ENCODE data around the gene TRHDE. TPM values are rescaled to one million over a fixed set of nuclear protein-coding genes. Genes with fewer than 3 reads are reported as not detected.

The TRHDE gene
- total and polyA plus RNA-seq, 3 experiments from 2014 or later, result not detected

DNA sequence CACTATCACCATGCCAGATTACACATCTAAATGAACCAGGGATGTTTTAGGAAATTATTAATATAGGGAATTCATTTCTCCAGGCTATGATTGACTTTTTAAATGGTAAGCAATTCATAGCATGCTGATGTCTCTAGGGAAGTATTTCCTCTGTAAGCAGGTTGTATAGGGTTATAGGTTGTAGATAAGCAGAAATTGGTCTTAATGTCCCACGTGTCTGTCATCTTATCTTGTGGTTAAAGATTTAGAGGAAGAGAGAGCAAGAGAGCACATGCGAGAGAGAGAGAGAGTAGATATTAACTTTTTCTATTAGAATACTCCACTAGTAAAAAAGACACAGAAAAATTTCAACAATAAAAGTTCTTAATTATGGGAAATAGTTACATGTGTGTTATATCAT, 32.6 kb downstream of the TRHDE start:
- no peak for DNase-seq
- no peaks in the 10 kb centered on the region for H3K36me3 Mint-ChIP-seq
- POLR2A ChIA-PET, result no interaction called here
- Histone ChIP-seq H3K27me3 (ENCODE audit: insufficient read depth, low read length, poor library complexity, severe bottlenecking) (no peaks in the 10 kb centered on the region), H3K27ac (ENCODE audit: low read depth, low read length) (no peak overlapping the region), H3K36me3 (ENCODE audit: insufficient read depth, low read length) (no peaks in the 10 kb centered on the region), H3K4me1 (ENCODE audit: insufficient read depth, low read length) (no peaks in the 10 kb centered on the region), H3K4me3 (ENCODE audit: low read length) (no peak overlapping the region), H3K9me3 (ENCODE audit: low read length) (no peaks in the 10 kb centered on the region)
- CTCF ChIA-PET, result no interaction called here
- no peaks in the 10 kb centered on the region for H3K27me3 Mint-ChIP-seq
- no peaks in the 10 kb centered on the region for H3K4me1 Mint-ChIP-seq
- no peak overlapping the region for H3K4me3 Mint-ChIP-seq
- H3K9me3 Mint-ChIP-seq, result peaks cover 0 to 5% (median under 1%) of the 10 kb centered on the region in 5 donors
- no peak overlapping the region for H3K27ac Mint-ChIP-seq

DNA sequence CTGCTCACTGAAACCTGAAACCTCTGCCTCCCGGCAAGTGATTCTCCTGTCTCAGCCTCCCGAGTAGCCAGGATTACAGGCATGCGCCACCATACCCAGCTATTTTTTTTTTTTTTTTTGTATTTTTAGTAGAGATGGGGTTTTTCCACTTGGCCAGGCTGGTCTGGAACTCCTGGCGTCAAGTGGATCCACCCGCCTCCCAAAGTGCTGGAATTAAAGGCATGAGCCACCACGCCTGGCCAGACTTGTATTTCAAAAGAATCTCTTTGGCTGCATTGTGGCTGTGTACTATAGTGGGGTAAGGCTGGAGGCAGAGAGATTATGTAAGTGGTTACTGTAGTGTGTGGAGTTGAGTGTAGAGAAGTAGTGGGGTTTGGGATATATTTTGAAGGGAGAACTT, 35.1 kb downstream of the TRHDE start:
- Histone ChIP-seq H3K36me3 (ENCODE audit: insufficient read depth, low read length) (no peaks in the 10 kb centered on the region), H3K27ac (ENCODE audit: low read depth, low read length) (no peak overlapping the region), H3K27me3 (ENCODE audit: insufficient read depth, low read length, poor library complexity, severe bottlenecking) (no peaks in the 10 kb centered on the region), H3K4me1 (ENCODE audit: insufficient read depth, low read length) (no peaks in the 10 kb centered on the region), H3K4me3 (ENCODE audit: low read length) (no peak overlapping the region), H3K9me3 (ENCODE audit: low read length) (no peaks in the 10 kb centered on the region)
- CTCF ChIA-PET, result no interaction called here
- H3K36me3 Mint-ChIP-seq, result no peaks in the 10 kb centered on the region
- H3K9me3 Mint-ChIP-seq, result peaks cover 0 to 5% (median 0%) of the 10 kb centered on the region in 5 donors
- no peak for DNase-seq
- H3K27ac Mint-ChIP-seq, result no peak overlapping the region
- H3K4me3 Mint-ChIP-seq, result no peak overlapping the region
- H3K4me1 Mint-ChIP-seq, result no peaks in the 10 kb centered on the region
- no peaks in the 10 kb centered on the region for H3K27me3 Mint-ChIP-seq
- POLR2A ChIA-PET, result no interaction called here

DNA sequence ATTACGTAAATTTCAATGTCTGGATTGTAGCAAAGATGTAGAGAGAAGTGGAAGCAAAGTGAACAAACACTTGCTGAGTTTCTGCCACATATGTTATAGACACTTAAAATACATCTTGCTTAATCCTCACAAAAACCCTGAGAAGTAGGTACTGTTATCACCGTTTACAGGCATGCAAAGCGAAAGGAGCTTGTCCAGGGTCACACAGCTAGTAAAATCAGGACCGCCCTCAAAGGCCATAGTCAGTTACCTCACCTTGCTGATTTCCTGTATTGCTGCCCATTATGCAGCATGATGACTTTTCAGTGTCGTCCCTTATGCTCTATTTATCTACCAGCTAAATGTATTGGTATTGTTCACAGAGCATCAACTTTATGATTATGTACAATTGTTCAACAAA, 39.8 kb downstream of the TRHDE start:
- H3K4me1 Mint-ChIP-seq, result no peaks in the 10 kb centered on the region
- no peaks in the 10 kb centered on the region for H3K27me3 Mint-ChIP-seq
- no peak overlapping the region for H3K4me3 ChIP-seq (ENCODE audit: low read length)
- H3K27ac ChIP-seq (ENCODE audit: low read depth, low read length), result no peak overlapping the region
- H3K27me3 ChIP-seq (ENCODE audit: insufficient read depth, low read length, poor library complexity, severe bottlenecking), result no peaks in the 10 kb centered on the region
- H3K36me3 Mint-ChIP-seq, result no peaks in the 10 kb centered on the region
- H3K4me3 Mint-ChIP-seq, result no peak overlapping the region
- H3K9me3 Mint-ChIP-seq, result peaks cover 0 to 5% (median 0%) of the 10 kb centered on the region in 5 donors
- no peaks in the 10 kb centered on the region for H3K36me3 ChIP-seq (ENCODE audit: insufficient read depth, low read length)
- ChIA-PET POLR2A (no interaction called here), CTCF (no interaction called here)
- no peaks in the 10 kb centered on the region for H3K4me1 ChIP-seq (ENCODE audit: insufficient read depth, low read length)
- H3K27ac Mint-ChIP-seq, result no peak overlapping the region
- no peak for DNase-seq
- H3K9me3 ChIP-seq (ENCODE audit: low read length), result no peaks in the 10 kb centered on the region

- CTCF ChIA-PET, result no interaction called here
- Histone ChIP-seq H3K27me3 (ENCODE audit: insufficient read depth, low read length, poor library complexity, severe bottlenecking) (no peaks in the 10 kb centered on the region), H3K4me1 (ENCODE audit: insufficient read depth, low read length) (no peaks in the 10 kb centered on the region), H3K9me3 (ENCODE audit: low read length) (no peaks in the 10 kb centered on the region), H3K36me3 (ENCODE audit: insufficient read depth, low read length) (no peaks in the 10 kb centered on the region), H3K4me3 (ENCODE audit: low read length) (no peak overlapping the region), H3K27ac (ENCODE audit: low read depth, low read length) (no peak overlapping the region)
- H3K27ac Mint-ChIP-seq, result no peak overlapping the region
- H3K4me1 Mint-ChIP-seq, result no peaks in the 10 kb centered on the region
- no peaks in the 10 kb centered on the region for H3K36me3 Mint-ChIP-seq
- no peak overlapping the region for H3K4me3 Mint-ChIP-seq
- no peak for DNase-seq
- peaks cover 0 to 5% (median 2%) of the 10 kb centered on the region in 5 donors for H3K9me3 Mint-ChIP-seq
- POLR2A ChIA-PET, result no interaction called here
- H3K27me3 Mint-ChIP-seq, result no peaks in the 10 kb centered on the region
Measured at GRCh38 chr12:72313806-72314205, 41.6 kb downstream of the TRHDE start.

DNA sequence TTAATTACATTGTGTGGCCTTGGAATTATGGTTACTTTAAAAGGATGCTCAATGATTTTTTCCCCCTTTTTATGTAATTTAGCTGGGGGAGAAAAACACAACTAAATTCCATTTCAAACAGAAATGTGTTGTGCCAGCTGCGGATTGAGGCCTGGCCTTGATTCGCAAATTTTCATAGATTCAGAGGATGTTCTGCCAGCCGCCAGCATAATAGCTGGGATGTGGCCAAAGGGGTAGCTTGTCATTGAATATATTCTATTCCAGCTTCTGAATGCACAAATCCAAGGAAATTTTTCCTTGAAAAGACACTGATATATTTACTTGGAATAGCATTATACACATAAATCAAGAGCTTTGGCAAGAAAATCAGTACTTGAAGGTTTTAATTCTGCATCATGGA, 43.7 kb downstream of the TRHDE start:
- Mint-ChIP-seq H3K4me1 (no peaks in the 10 kb centered on the region), H3K4me3 (no peak overlapping the region), H3K27ac (no peak overlapping the region), H3K27me3 (no peaks in the 10 kb centered on the region), H3K36me3 (no peaks in the 10 kb centered on the region), H3K9me3 (peaks cover 0 to 3% (median 0%) of the 10 kb centered on the region in 5 donors)
- no peaks in the 10 kb centered on the region for H3K9me3 ChIP-seq (ENCODE audit: low read length)
- H3K4me1 ChIP-seq (ENCODE audit: insufficient read depth, low read length), result no peaks in the 10 kb centered on the region
- CTCF ChIA-PET, result no interaction called here
- H3K27ac ChIP-seq (ENCODE audit: low read depth, low read length), result no peak overlapping the region
- no peak overlapping the region for H3K4me3 ChIP-seq (ENCODE audit: low read length)
- no peak for DNase-seq
- H3K36me3 ChIP-seq (ENCODE audit: insufficient read depth, low read length), result no peaks in the 10 kb centered on the region
- H3K27me3 ChIP-seq (ENCODE audit: insufficient read depth, low read length, poor library complexity, severe bottlenecking), result no peaks in the 10 kb centered on the region
- POLR2A ChIA-PET, result no interaction called here

DNA sequence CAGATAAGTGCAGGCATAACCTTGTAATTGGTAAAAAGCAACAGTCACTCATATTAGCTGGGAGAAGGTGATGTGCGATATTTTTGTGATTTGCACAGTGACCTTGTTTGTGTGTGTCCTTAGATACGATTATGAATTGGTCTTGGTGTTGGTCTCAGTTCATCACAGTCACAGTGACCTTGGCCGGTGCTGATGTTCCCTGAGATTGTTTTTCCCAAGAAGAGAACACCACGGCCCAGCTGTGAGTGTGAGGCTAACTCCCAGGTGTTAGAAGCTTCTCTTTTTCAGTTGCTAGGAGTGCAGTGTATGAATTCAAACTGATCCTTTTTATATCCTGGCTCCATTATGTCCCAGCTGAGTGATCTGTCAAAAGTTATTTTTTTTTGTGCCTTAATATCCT, 46.2 kb downstream of the TRHDE start:
- no peaks in the 10 kb centered on the region for H3K27me3 ChIP-seq (ENCODE audit: insufficient read depth, low read length, poor library complexity, severe bottlenecking)
- Mint-ChIP-seq H3K4me1 (no peaks in the 10 kb centered on the region), H3K4me3 (no peak overlapping the region), H3K27me3 (no peaks in the 10 kb centered on the region), H3K36me3 (no peaks in the 10 kb centered on the region), H3K27ac (no peak overlapping the region), H3K9me3 (peaks cover 0 to 3% (median 2%) of the 10 kb centered on the region in 5 donors)
- no peak overlapping the region for H3K27ac ChIP-seq (ENCODE audit: low read depth, low read length)
- H3K4me3 ChIP-seq (ENCODE audit: low read length), result no peak overlapping the region
- no peaks in the 10 kb centered on the region for H3K4me1 ChIP-seq (ENCODE audit: insufficient read depth, low read length)
- ChIA-PET POLR2A (no interaction called here), CTCF (no interaction called here)
- H3K9me3 ChIP-seq (ENCODE audit: low read length), result no peaks in the 10 kb centered on the region
- DNase-seq, result no peak
- no peaks in the 10 kb centered on the region for H3K36me3 ChIP-seq (ENCODE audit: insufficient read depth, low read length)

DNA sequence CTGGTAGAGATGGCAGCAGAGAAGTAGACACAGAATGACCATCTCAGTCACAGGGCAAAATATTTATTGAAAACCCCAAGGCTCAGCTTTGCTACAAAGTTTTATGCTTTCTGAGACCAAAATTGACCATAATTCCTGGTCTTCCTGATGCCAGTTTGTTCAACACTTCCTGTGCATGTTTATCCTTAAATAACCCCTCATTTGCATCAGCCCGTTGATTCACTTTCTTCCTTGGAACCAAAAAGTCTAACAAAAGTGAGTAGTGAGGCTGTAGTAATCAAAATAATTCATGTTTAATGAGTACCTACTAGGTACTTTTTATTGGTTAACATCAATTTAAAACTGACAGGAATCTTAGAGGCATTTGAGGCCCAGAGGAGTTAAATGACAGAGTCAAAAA, 51.7 kb downstream of the TRHDE start:
- Mint-ChIP-seq H3K9me3 (peaks cover 0 to 4% (median 0%) of the 10 kb centered on the region in 5 donors), H3K36me3 (no peaks in the 10 kb centered on the region), H3K4me1 (no peaks in the 10 kb centered on the region), H3K4me3 (no peak overlapping the region), H3K27ac (no peak overlapping the region), H3K27me3 (peaks cover 0 to 3% of the 10 kb centered on the region in 2 donors)
- Histone ChIP-seq H3K9me3 (ENCODE audit: low read length) (no peaks in the 10 kb centered on the region), H3K36me3 (ENCODE audit: insufficient read depth, low read length) (no peaks in the 10 kb centered on the region), H3K4me3 (ENCODE audit: low read length) (no peak overlapping the region), H3K27me3 (ENCODE audit: insufficient read depth, low read length, poor library complexity, severe bottlenecking) (no peaks in the 10 kb centered on the region), H3K4me1 (ENCODE audit: insufficient read depth, low read length) (no peaks in the 10 kb centered on the region), H3K27ac (ENCODE audit: low read depth, low read length) (no peak overlapping the region)
- ChIA-PET CTCF (no interaction called here), POLR2A (no interaction called here)
- no peak for DNase-seq

DNA sequence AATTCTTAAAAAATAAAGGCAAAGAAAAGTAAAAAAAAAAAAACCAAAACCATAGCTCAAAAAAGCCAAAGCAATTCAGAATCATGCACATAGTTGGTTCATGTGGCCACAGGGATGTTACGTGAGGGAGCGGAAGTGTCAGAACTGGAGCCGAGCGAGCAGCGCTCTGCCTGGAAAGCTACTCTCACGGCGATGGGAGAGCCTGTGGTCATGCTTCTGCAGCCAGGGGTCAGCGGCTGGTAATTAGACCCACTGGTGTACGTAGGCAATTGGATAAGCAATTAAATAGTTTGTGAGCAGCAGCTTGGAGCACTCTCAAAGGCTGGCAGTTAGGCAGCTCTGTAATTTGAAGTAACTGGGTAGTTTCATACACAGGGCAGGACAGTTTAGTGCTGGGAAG, 58.1 kb downstream of the TRHDE start:
- POLR2A ChIA-PET, result no interaction called here
- Mint-ChIP-seq H3K27ac (no peak overlapping the region), H3K36me3 (no peaks in the 10 kb centered on the region), H3K9me3 (peaks cover 0 to 20% (median 3%) of the 10 kb centered on the region in 5 donors), H3K4me1 (no peaks in the 10 kb centered on the region), H3K27me3 (no peaks in the 10 kb centered on the region), H3K4me3 (no peak overlapping the region)
- DNase-seq, result no peak
- Histone ChIP-seq H3K9me3 (ENCODE audit: low read length) (no peaks in the 10 kb centered on the region), H3K27ac (ENCODE audit: low read depth, low read length) (no peak overlapping the region), H3K27me3 (ENCODE audit: insufficient read depth, low read length, poor library complexity, severe bottlenecking) (no peaks in the 10 kb centered on the region), H3K36me3 (ENCODE audit: insufficient read depth, low read length) (no peaks in the 10 kb centered on the region), H3K4me1 (ENCODE audit: insufficient read depth, low read length) (no peaks in the 10 kb centered on the region), H3K4me3 (ENCODE audit: low read length) (no peak overlapping the region)
- CTCF ChIA-PET, result no interaction called here

GRCh38 chr12:72330784-72331183, 58.6 kb downstream of the TRHDE start:
- H3K27ac ChIP-seq (ENCODE audit: low read depth, low read length), result no peak overlapping the region
- no peaks in the 10 kb centered on the region for H3K27me3 Mint-ChIP-seq
- no peaks in the 10 kb centered on the region for H3K36me3 ChIP-seq (ENCODE audit: insufficient read depth, low read length)
- ChIA-PET POLR2A (no interaction called here), CTCF (no interaction called here)
- H3K4me1 ChIP-seq (ENCODE audit: insufficient read depth, low read length), result no peaks in the 10 kb centered on the region
- no peaks in the 10 kb centered on the region for H3K9me3 ChIP-seq (ENCODE audit: low read length)
- no peaks in the 10 kb centered on the region for H3K27me3 ChIP-seq (ENCODE audit: insufficient read depth, low read length, poor library complexity, severe bottlenecking)
- H3K4me3 ChIP-seq (ENCODE audit: low read length), result no peak overlapping the region
- H3K9me3 Mint-ChIP-seq, result peaks cover 0 to 20% (median 3%) of the 10 kb centered on the region in 5 donors
- H3K4me3 Mint-ChIP-seq, result no peak overlapping the region
- H3K36me3 Mint-ChIP-seq, result no peaks in the 10 kb centered on the region
- no peaks in the 10 kb centered on the region for H3K4me1 Mint-ChIP-seq
- no peak overlapping the region for H3K27ac Mint-ChIP-seq
- no peak for DNase-seq
